ENCODE data around the gene SPRR5. TPM values are rescaled to one million over a fixed set of nuclear protein-coding genes. Genes with fewer than 3 reads are reported as not detected.

SPRR5 gene
- total and polyA plus RNA-seq, 2 of the 8 experiments (the other 6 are each of a cell fraction or from before 2014, with no cell fraction given), result not detected

- FAIRE-seq (no peak), DNase-seq (ENCODE audit: low read depth in 1 of 2, low spot score in 2 of 2) (no peak)
- Histone ChIP-seq H2BK120ac (replicated peaks; ENCODE audit: low read depth, low read length) (no peak overlapping the region), H3K79me2 (ENCODE audit: control insufficient read depth in 1 of 2, insufficient read depth in 2 of 2, low read length in 2 of 2) (no peaks in the 10 kb centered on the region), H4K20me1 (replicated peaks in 1 of 2; ENCODE audit: control insufficient read depth in 1 of 2, insufficient read depth in 2 of 2, low read length in 2 of 2) (no peaks in the 10 kb centered on the region), H3K23me2 (ENCODE audit: low read depth, low read length) (no peaks in the 10 kb centered on the region), H3K27ac (ENCODE audit: low read depth, low read length) (no peak overlapping the region), H3K9me3 (ENCODE audit: insufficient read depth in 2 of 2, low read depth in 1 of 2, low read length in 1 of 2) (peaks cover 0 to 7% of the 10 kb centered on the region in 2 experiments; a peak in 2 of 4 replicates), H2BK15ac (ENCODE audit: low read length) (no peak overlapping the region), H3K79me1 (ENCODE audit: low read depth, low read length) (no peaks in the 10 kb centered on the region), H2AK5ac (ENCODE audit: low read depth, low read length) (no peak overlapping the region), H2BK12ac (ENCODE audit: low read depth, low read length) (no peak overlapping the region), H3K56ac (replicated peaks; ENCODE audit: insufficient read length, low read depth, low read length) (no peak overlapping the region), H4K8ac (ENCODE audit: extremely low read depth, insufficient read depth, low read length) (no peak overlapping the region), H2AFZ (ENCODE audit: low read length) (no peak overlapping the region), H3K4me1 (replicated peaks in 1 of 4; ENCODE audit: control insufficient read depth in 3 of 4, insufficient read depth in 4 of 4, low read length in 3 of 4) (no peaks in the 10 kb centered on the region), H3K9ac (replicated peaks in 1 of 4; ENCODE audit: extremely low read depth in 1 of 4, low read depth in 3 of 4, low read length in 3 of 4) (no peak overlapping the region), H2BK5ac (ENCODE audit: low read depth, low read length) (no peak overlapping the region), H3K4me3 (ENCODE audit: extremely low read depth in 1 of 4, insufficient read depth in 2 of 4, low read depth in 3 of 4, low read length in 4 of 4) (no peak overlapping the region), H3K18ac (ENCODE audit: extremely low read depth, low read length) (no peak overlapping the region), H3K14ac (ENCODE audit: insufficient read length) (no peak overlapping the region), H2BK20ac (ENCODE audit: low read length) (no peak overlapping the region), H3K4ac (replicated peaks; ENCODE audit: insufficient read length, low read depth, low read length) (no peak overlapping the region), H3K23ac (ENCODE audit: insufficient read length) (no peak overlapping the region), H3K36me3 (ENCODE audit: control insufficient read depth in 2 of 4, insufficient read depth in 4 of 4, low read length in 3 of 4) (no peaks in the 10 kb centered on the region), H4K91ac (replicated peaks; ENCODE audit: insufficient read length, low read length) (no peak overlapping the region), H4K5ac (ENCODE audit: insufficient read length, low read depth, low read length) (no peak overlapping the region), H3K4me2 (ENCODE audit: insufficient read depth in 1 of 2, low read depth in 2 of 2, low read length in 2 of 2) (no peak overlapping the region), H3K27me3 (replicated peaks in 1 of 4; ENCODE audit: control insufficient read depth in 3 of 4, extremely low read depth in 1 of 4, insufficient read depth in 3 of 4, low read length in 3 of 4) (no peaks in the 10 kb centered on the region)
- POLR2A ChIA-PET (ENCODE audit: partially characterized antibody), result interaction anchor here (0.6 kb wide), 1 partner anchor 291 kb away, joined by 3 read pairs; no protein-coding TSS in a partner anchor
- CTCF ChIA-PET (ENCODE audit: partially characterized antibody), result interaction anchor here (0.8 kb wide), 1 partner anchor 59 kb away, joined by 3 read pairs; no protein-coding TSS in a partner anchor
- 93% methylated on average over 5 of the region's 5 CpGs; no CpG with 5 or more reads in 1 of the 2 experiments for WGBS, 2 experiments (ENCODE audit: extremely low coverage in 1 of 2, insufficient coverage in 1 of 2, insufficient read length in 1 of 2, insufficient replicate concordance in 2 of 2, low coverage in 1 of 2, low lambda C conversion rate in 2 of 2, missing lambda C conversion rate in 1 of 2)
- TF ChIP-seq POLR2AphosphoS5 (IDR thresholded peaks at IDR 0.05; ENCODE audit: low read depth, low read length) (no peak), SP2 (IDR thresholded peaks at IDR 0.05; ENCODE audit: low read length) (no peak), CEBPB (IDR thresholded peaks at IDR 0.05; ENCODE audit: low read depth, low read length) (no peak), FOSL1 (IDR thresholded peaks at IDR 0.05; ENCODE audit: insufficient read depth, low read depth, low read length) (no peak), BRCA1 (IDR thresholded peaks at IDR 0.05; ENCODE audit: low read depth, low read length) (no peak), EP300 (IDR thresholded peaks at IDR 0.05; ENCODE audit: borderline replicate concordance in 1 of 2, low read depth in 2 of 2, low read length in 2 of 2) (no peak), RNF2 (IDR thresholded peaks at IDR 0.05; ENCODE audit: borderline replicate concordance, low read depth, low read length, missing control alignments, poor library complexity, severe bottlenecking) (no peak), TAF7 (optimal IDR thresholded peaks at IDR 0.05; ENCODE audit: borderline replicate concordance, low read depth, low read length) (no peak), EZH2 (IDR thresholded peaks at IDR 0.05; ENCODE audit: low read depth, low read length, severe bottlenecking) (no peak), SIRT6 (IDR thresholded peaks at IDR 0.05; ENCODE audit: low read length) (no peak), ATF3 (IDR thresholded peaks at IDR 0.05; ENCODE audit: insufficient read depth, low read depth, low read length) (no peak), EGR1 (IDR thresholded peaks at IDR 0.05; ENCODE audit: borderline replicate concordance, low read depth, low read length) (no peak), SRF (IDR thresholded peaks at IDR 0.05; ENCODE audit: low read depth, low read length) (no peak), CBX5 (IDR thresholded peaks at IDR 0.05; ENCODE audit: low read depth, low read length) (no peak)
These were observed 45.4 kb upstream of the SPRR5 start for GRCh38 chr1:152901631-152902030.

Measured in H1 (cell line).